ENCODE results near the gene FANK1. TPM values are rescaled to one million over a fixed set of nuclear protein-coding genes. Genes with fewer than 3 reads are reported as not detected.
"Not testable (repeated sequence)": the region's sequence is repeated elsewhere in the genome, so short reads cannot be mapped to it uniquely, and the experiment has no call there.

Gene FANK1
- total RNA-seq, 1 donor from 2014 or later: 0.14 TPM

GRCh38 chr10:125927265-125927664 lies 30.9 kb downstream of the FANK1 start:
- intact Hi-C loops (cut with micrococcal nuclease): not testable (repeated sequence)

- intact Hi-C loops (cut with micrococcal nuclease): no loop called here
Measured at GRCh38 chr10:125928928-125929585, 32.7 kb downstream of the FANK1 start.

- intact Hi-C loops (cut with micrococcal nuclease): no loop called here
Measured at GRCh38 chr10:125929618-125930017, 33.3 kb downstream of the FANK1 start.

- intact Hi-C loops (cut with micrococcal nuclease): no loop called here
Measured at GRCh38 chr10:125933693-125934092, 37.3 kb downstream of the FANK1 start.

- intact Hi-C loops (cut with micrococcal nuclease): no loop called here
Measured at GRCh38 chr10:125936331-125936730, 40.0 kb downstream of the FANK1 start.

GRCh38 chr10:125940515-125940914 lies 44.2 kb downstream of the FANK1 start:
- intact Hi-C loops (cut with micrococcal nuclease): no loop called here

- intact Hi-C loops (cut with micrococcal nuclease): no loop called here
Measured at GRCh38 chr10:125951290-125951689, 54.9 kb downstream of the FANK1 start.

GRCh38 chr10:125953778-125954385 lies 57.5 kb downstream of the FANK1 start:
- intact Hi-C loops (cut with micrococcal nuclease): no loop called here

GRCh38 chr10:125955766-125956165 lies 59.4 kb downstream of the FANK1 start:
- intact Hi-C loops (cut with micrococcal nuclease): no loop called here

- intact Hi-C loops (cut with micrococcal nuclease): no loop called here
Measured at GRCh38 chr10:125961743-125962142, 65.4 kb downstream of the FANK1 start.

GRCh38 chr10:125962200-125962599 lies 65.8 kb downstream of the FANK1 start:
- intact Hi-C loops (cut with micrococcal nuclease): no loop called here

- intact Hi-C loops (cut with micrococcal nuclease): no loop called here
Measured at GRCh38 chr10:125964558-125964957, 68.2 kb downstream of the FANK1 start.

- intact Hi-C loops (cut with micrococcal nuclease): no loop called here
Measured at GRCh38 chr10:125967533-125967932, 71.2 kb downstream of the FANK1 start.

GRCh38 chr10:125970077-125970630 lies 73.8 kb downstream of the FANK1 start:
- intact Hi-C loops (cut with micrococcal nuclease): not testable (repeated sequence)

- intact Hi-C loops (cut with micrococcal nuclease): no loop called here
Measured at GRCh38 chr10:125976960-125977605, 80.7 kb downstream of the FANK1 start.

- intact Hi-C loops (cut with micrococcal nuclease): loop anchor here (5.0 to 10.0 kb wide), 2 partner anchors 405 to 1872 kb away; partner anchors contain the start of gene ADAM12
Measured at GRCh38 chr10:125979976-125980375, 83.6 kb downstream of the FANK1 start.

GRCh38 chr10:125980521-125981035 lies 84.2 kb downstream of the FANK1 start:
- intact Hi-C loops (cut with micrococcal nuclease): loop anchor here (5.0 to 10.0 kb wide), 2 partner anchors 404 to 1872 kb away; partner anchors contain the start of gene ADAM12

GRCh38 chr10:125982260-125982948 lies 86.0 kb downstream of the FANK1 start:
- intact Hi-C loops (cut with micrococcal nuclease): loop anchor here (2.0 to 10.0 kb wide), 3 partner anchors 402 to 1870 kb away; partner anchors contain the start of gene ADAM12

- intact Hi-C loops (cut with micrococcal nuclease): loop anchor here (2.0 to 10.0 kb wide), 3 partner anchors 402 to 1869 kb away; partner anchors contain the start of gene ADAM12
Measured at GRCh38 chr10:125983161-125983560, 86.8 kb downstream of the FANK1 start.

- intact Hi-C loops (cut with micrococcal nuclease): loop anchor here (2.0 to 10.0 kb wide), 3 partner anchors 401 to 1869 kb away; partner anchors contain the start of gene ADAM12
Measured at GRCh38 chr10:125983656-125984055, 87.3 kb downstream of the FANK1 start.

- intact Hi-C loops (cut with micrococcal nuclease): loop anchor here (5.0 to 10.0 kb wide), 2 partner anchors 400 to 1868 kb away; partner anchors contain the start of gene ADAM12
Measured at GRCh38 chr10:125984346-125984745, 88.0 kb downstream of the FANK1 start.
